HG03342 (cell line): ENCODE measurements around the gene FOXG1.

Experiments used
- ATAC-seq: cut with Tn5 transposase; IDR thresholded peaks from one replicate; pipeline ENCODE4 v1.9.1; 2021; ENCODE audit warnings: mild to moderate bottlenecking, moderate library complexity; ENCODE audit not compliant: unreplicated experiment

The FOXG1 gene

GRCh38 chr14:28774764-28775735 lies 8.5 kb downstream of the FOXG1 start:
- ATAC-seq, result no peak

GRCh38 chr14:28776482-28777266 lies 10.1 kb downstream of the FOXG1 start:
- ATAC-seq, result no peak

- no peak for ATAC-seq
Measured at GRCh38 chr14:28777471-28778137, 11.0 kb downstream of the FOXG1 start.

GRCh38 chr14:28778138-28779117 lies 11.8 kb downstream of the FOXG1 start:
- no peak for ATAC-seq

- no peak for ATAC-seq
Measured at GRCh38 chr14:28779456-28779855, 12.9 kb downstream of the FOXG1 start.

- no peak for ATAC-seq
Measured at GRCh38 chr14:28780843-28781820, 14.5 kb downstream of the FOXG1 start.

GRCh38 chr14:28782301-28782700 lies 15.7 kb downstream of the FOXG1 start:
- ATAC-seq, result no peak

- ATAC-seq, result no peak
Measured at GRCh38 chr14:28783664-28784063, 17.1 kb downstream of the FOXG1 start.

- ATAC-seq, result no peak
Measured at GRCh38 chr14:28784096-28785048, 17.8 kb downstream of the FOXG1 start.

- no peak for ATAC-seq
Measured at GRCh38 chr14:28785096-28785952, 18.7 kb downstream of the FOXG1 start.

GRCh38 chr14:28807518-28807917 lies 40.9 kb downstream of the FOXG1 start:
- ATAC-seq, result no peak

GRCh38 chr14:28813810-28814209 lies 47.2 kb downstream of the FOXG1 start:
- no peak for ATAC-seq
